MCF 10A (cell line): ENCODE results near the gene HOXA2. TPM values are rescaled to one million over a fixed set of nuclear protein-coding genes. Genes with fewer than 3 reads are reported as not detected.

Experiments
- BruUV-seq: library from RNA; stranded (reverse); fragments of 400-500 nt; replicated peaks from 2 replicates; lab custom pipeline; 2021; lab: Mats Ljungman, UMichigan
- CTCF ChIA-PET: fragments of 300-600 bp; sonication (Branson Sonifier 250); formaldehyde crosslinking; extraction: SDS; loops from one replicate; lab custom pipeline; 2021; ENCODE audit warnings: antibody characterized with exemption, inconsistent platforms; lab: Yijun Ruan, JAX
- POLR2A ChIA-PET: fragments of 300-600, 350-650 bp; sonication (Branson Sonifier 250); formaldehyde crosslinking; extraction: SDS; loops from one replicate; lab custom pipeline; 2020; ENCODE audit warnings: antibody characterized with exemption, inconsistent platforms; lab: Yijun Ruan, JAX
- DNase-seq: peaks from one replicate; pipeline ENCODE4 v3.0.0-alpha.2; 2018; ENCODE audit not compliant: unreplicated experiment
- H3K27ac Mint-ChIP-seq: one replicate; pipeline ENCODE4 v1.8.0; 2022; ENCODE audit warnings: mild to moderate bottlenecking, low read depth, mixed read lengths; ENCODE audit not compliant: unreplicated experiment
- H3K27me3 Mint-ChIP-seq: one replicate; pipeline ENCODE4 v1.8.0; 2022; ENCODE audit warnings: mixed read lengths; ENCODE audit not compliant: insufficient read depth, unreplicated experiment
- H3K36me3 Mint-ChIP-seq: one replicate; pipeline ENCODE4 v1.8.0; 2022; ENCODE audit warnings: mild to moderate bottlenecking, moderate library complexity, mixed read lengths; ENCODE audit not compliant: insufficient read depth, unreplicated experiment
- H3K4me1 Mint-ChIP-seq: one replicate; pipeline ENCODE4 v1.8.0; 2022; ENCODE audit warnings: mixed read lengths; ENCODE audit not compliant: insufficient read depth, unreplicated experiment
- H3K4me3 Mint-ChIP-seq: one replicate; pipeline ENCODE4 v1.8.0; 2022; ENCODE audit warnings: mild to moderate bottlenecking, moderate library complexity, mixed read lengths; ENCODE audit not compliant: unreplicated experiment
- H3K9me3 Mint-ChIP-seq: one replicate; pipeline ENCODE4 v1.8.0; 2022; ENCODE audit warnings: mixed read lengths; ENCODE audit not compliant: unreplicated experiment
- intact Hi-C: fragments of 100-400 bp; cut with micrococcal nuclease; formaldehyde crosslinking; loops from 2 replicates; pipeline ENCODE4 v1.14.1; 2022
- total RNA-seq: library from RNA; stranded (reverse); gene quantifications from 2 replicates; pipeline ENCODE4 v1.2.3, GENCODE V29; 2022
- TF ChIP-seq, protein P1 (sequence below): fragments of 200-600 bp; IDR thresholded peaks from one replicate; pipeline ENCODE4 v1.8.0; 2022; ENCODE audit warnings: antibody characterized with exemption, mild to moderate bottlenecking; ENCODE audit not compliant: unreplicated experiment

Gene HOXA2
- total RNA-seq, 1 experiment from 2014 or later, result 1.4 TPM

DNA sequence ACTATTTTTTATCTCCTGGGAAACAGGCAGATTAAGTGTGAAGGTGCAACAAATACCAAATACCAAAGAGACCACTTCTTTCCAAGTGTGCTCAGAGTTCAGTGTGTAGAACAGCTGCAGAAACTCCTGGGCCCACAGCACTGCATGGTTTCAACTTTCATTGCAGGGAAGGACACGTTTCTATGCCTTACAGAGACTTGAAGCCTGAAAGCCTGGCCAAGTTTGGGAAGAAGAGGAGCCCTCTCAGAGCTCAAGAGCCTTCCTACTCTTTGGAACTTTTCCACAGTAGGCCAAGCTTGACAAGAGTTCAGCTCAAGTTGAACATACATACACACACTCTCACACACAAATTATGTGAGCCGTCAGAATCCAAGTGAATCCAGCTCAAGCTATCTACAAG lies 25.6 kb upstream of the HOXA2 start:
- CTCF ChIA-PET, result interaction anchor here (0.6 to 1.2 kb wide), 3 partner anchors 15 to 43 kb away, joined by 4 read pairs; partner anchors contain the start of gene HOXA5

DNA sequence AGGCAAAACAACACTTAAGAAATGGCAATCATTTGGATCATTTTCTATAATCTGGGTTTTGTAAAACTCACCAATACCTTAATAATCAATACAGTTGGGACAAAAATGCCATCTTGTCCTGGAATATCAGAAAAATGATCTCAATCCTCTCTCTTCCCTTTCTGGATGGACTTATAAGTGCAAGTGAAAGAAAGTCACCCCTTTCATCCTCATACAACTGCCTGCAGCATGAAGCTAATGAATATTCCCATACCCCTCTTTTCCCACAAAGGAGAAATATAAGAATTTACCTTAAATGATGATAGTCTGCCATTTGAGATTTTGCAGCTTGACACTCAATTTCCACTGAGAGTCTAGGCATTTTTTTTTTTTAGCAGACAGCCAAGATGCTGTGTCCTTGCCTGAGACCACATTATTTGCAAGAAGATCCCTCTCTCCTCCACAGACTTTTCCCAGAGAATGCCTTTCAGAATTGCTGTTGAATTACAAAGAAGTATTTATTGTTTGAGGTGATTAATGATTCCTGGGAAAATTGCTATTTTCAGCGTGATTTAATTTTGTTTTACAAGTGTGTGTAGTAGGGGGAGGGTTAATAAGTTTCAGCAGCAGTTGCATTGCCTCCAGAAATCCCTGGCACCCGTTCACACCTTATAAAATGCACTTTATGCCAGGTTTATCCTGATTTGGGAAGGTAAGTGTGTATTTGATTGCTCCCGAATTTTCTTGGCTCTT lies 24.3 kb upstream of the HOXA2 start:
- TF ChIP-seq, protein P1, sequence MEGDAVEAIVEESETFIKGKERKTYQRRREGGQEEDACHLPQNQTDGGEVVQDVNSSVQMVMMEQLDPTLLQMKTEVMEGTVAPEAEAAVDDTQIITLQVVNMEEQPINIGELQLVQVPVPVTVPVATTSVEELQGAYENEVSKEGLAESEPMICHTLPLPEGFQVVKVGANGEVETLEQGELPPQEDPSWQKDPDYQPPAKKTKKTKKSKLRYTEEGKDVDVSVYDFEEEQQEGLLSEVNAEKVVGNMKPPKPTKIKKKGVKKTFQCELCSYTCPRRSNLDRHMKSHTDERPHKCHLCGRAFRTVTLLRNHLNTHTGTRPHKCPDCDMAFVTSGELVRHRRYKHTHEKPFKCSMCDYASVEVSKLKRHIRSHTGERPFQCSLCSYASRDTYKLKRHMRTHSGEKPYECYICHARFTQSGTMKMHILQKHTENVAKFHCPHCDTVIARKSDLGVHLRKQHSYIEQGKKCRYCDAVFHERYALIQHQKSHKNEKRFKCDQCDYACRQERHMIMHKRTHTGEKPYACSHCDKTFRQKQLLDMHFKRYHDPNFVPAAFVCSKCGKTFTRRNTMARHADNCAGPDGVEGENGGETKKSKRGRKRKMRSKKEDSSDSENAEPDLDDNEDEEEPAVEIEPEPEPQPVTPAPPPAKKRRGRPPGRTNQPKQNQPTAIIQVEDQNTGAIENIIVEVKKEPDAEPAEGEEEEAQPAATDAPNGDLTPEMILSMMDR, result no peak
- POLR2A ChIA-PET, result interaction anchor here (0.6 to 1.3 kb wide), 5 partner anchors 13 to 30 kb away, joined by 3 to 4 read pairs (median 3); partner anchors contain the start of gene HOXA5
- CTCF ChIA-PET, result interaction anchor here (1.1 to 1.7 kb wide), 2 partner anchors 11 to 17 kb away, joined by 5 read pairs; partner anchors contain the start of gene HOXA5
- DNase-seq, result no peak
- peaks cover 11% of the 10 kb centered on the region for H3K4me1 Mint-ChIP-seq
- no peak overlapping the region for H3K27ac Mint-ChIP-seq
- intact Hi-C loops, result no loop called here
- H3K9me3 Mint-ChIP-seq, result no peaks in the 10 kb centered on the region
- no peaks in the 10 kb centered on the region for H3K27me3 Mint-ChIP-seq
- BruUV-seq, result no TSS peak
- no peak overlapping the region for H3K4me3 Mint-ChIP-seq
- peaks cover 18% of the 10 kb centered on the region for H3K36me3 Mint-ChIP-seq

More for the DNA sequence above, 25.6 kb upstream of the HOXA2 start:
- Mint-ChIP-seq H3K4me1 (peaks cover 11% of the 10 kb centered on the region), H3K36me3 (peaks cover 14% of the 10 kb centered on the region), H3K27ac (no peak overlapping the region), H3K4me3 (no peak overlapping the region), H3K9me3 (no peaks in the 10 kb centered on the region), H3K27me3 (no peaks in the 10 kb centered on the region)
- TF ChIP-seq, protein P1, result no peak
- BruUV-seq, result no TSS peak
- no peak for DNase-seq
- intact Hi-C loops, result no loop called here
- POLR2A ChIA-PET, result interaction anchor here (0.5 to 1.5 kb wide), 8 partner anchors 10 to 748 kb away, joined by 3 to 5 read pairs (median 4); partner anchors contain the start of gene HOXA5

DNA sequence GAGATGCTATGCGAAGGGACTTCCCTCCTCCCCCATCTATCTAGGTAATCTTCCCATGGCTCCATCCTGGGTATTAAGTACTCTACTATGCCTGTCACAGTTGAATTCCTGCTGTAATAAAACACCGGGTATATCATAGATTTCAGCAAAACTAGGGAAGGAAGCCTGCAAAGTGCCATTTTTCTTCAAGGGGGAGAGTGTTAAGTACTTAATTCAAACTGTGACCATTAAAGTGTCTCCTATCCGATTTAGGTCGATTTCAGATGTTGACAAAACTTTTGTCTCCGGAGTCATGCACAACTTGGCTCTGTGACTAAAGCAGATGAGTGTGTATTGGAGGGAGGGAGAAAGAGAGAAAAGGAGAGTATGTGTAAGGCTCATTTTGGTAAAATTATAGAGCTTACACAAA lies 23.5 kb upstream of the HOXA2 start:
- H3K36me3 Mint-ChIP-seq, result peaks cover 14% of the 10 kb centered on the region
- DNase-seq, result no peak
- TF ChIP-seq, protein P1, result no peak
- H3K27ac Mint-ChIP-seq, result no peak overlapping the region
- H3K4me3 Mint-ChIP-seq, result no peak overlapping the region
- no peaks in the 10 kb centered on the region for H3K9me3 Mint-ChIP-seq
- ChIA-PET CTCF (interaction anchor here (1.1 to 1.7 kb wide), 2 partner anchors 10 to 18 kb away, joined by 5 read pairs; partner anchors contain the start of gene HOXA5), POLR2A (interaction anchor here (0.8 to 1.6 kb wide), 5 partner anchors 9 to 29 kb away, joined by 3 to 5 read pairs (median 4); partner anchors contain the start of gene HOXA5)
- BruUV-seq, result no TSS peak
- intact Hi-C loops, result no loop called here
- H3K4me1 Mint-ChIP-seq, result peaks cover 15% of the 10 kb centered on the region
- no peaks in the 10 kb centered on the region for H3K27me3 Mint-ChIP-seq
